Activated B cell treated with CpG ODN at 0.5 μM for 24 hours (primary cell): Measurements from ENCODE around the gene GNS. TPM values are rescaled to one million over a fixed set of nuclear protein-coding genes. Genes with fewer than 3 reads are reported as not detected.
A peak's percentile ranks its signal among the peaks of the same experiment; 100 is the strongest.

Source experiments
- ATAC-seq: fragments of 200-7000 bp; cut with Tn5 transposase; one replicate; pipeline ENCODE4 v1.10.0; 2021; ENCODE audit warnings: low read depth, mild to moderate bottlenecking, moderate library complexity
- CTCF ChIA-PET: fragments of 350-600 bp; sonication (Branson Sonifier 250); formaldehyde crosslinking; loops from one replicate; lab custom pipeline; 2021; ENCODE audit warnings: antibody characterized with exemption; lab: Charles Lee
- POLR2A ChIA-PET: fragments of 350-600 bp; sonication (Branson Sonifier 250); formaldehyde crosslinking; loops from one replicate; lab custom pipeline; 2021; ENCODE audit warnings: antibody characterized with exemption; lab: Charles Lee
- DNase-seq: peaks from one replicate; pipeline ENCODE4 v3.0.0; 2022
- H3K27ac Mint-ChIP-seq: one replicate; pipeline ENCODE4 v1.8.0; 2020; ENCODE audit warnings: mixed read lengths
- H3K27me3 Mint-ChIP-seq: one replicate; pipeline ENCODE4 v1.8.0; 2021; ENCODE audit warnings: mixed read lengths
- H3K36me3 Mint-ChIP-seq: one replicate; pipeline ENCODE4 v1.8.0; 2021; ENCODE audit warnings: low read depth, mixed read lengths
- H3K4me1 Mint-ChIP-seq: one replicate; pipeline ENCODE4 v1.8.0; 2021; ENCODE audit warnings: mixed read lengths
- H3K4me3 Mint-ChIP-seq: one replicate; pipeline ENCODE4 v1.8.0; 2020; ENCODE audit warnings: mild to moderate bottlenecking, mixed read lengths
- H3K9me3 Mint-ChIP-seq: one replicate; pipeline ENCODE4 v1.8.0; 2020; ENCODE audit warnings: mixed read lengths
- intact Hi-C: fragments of 100-400 bp; cut with micrococcal nuclease; formaldehyde crosslinking; loops from one replicate; pipeline ENCODE4 v1.15.1; 2024
- total RNA-seq: library from RNA; stranded (reverse); gene quantifications from 2 replicates; pipeline ENCODE4 v1.2.3, GENCODE V29; 2022
- TF ChIP-seq, protein P1 (sequence below): fragments of 200-600 bp; IDR thresholded peaks from one replicate; pipeline ENCODE4 v1.8.0; 2022; ENCODE audit warnings: antibody characterized with exemption, mild to moderate bottlenecking

The GNS gene
- total RNA-seq, 1 donor from 2014 or later = 16.3 TPM

DNA sequence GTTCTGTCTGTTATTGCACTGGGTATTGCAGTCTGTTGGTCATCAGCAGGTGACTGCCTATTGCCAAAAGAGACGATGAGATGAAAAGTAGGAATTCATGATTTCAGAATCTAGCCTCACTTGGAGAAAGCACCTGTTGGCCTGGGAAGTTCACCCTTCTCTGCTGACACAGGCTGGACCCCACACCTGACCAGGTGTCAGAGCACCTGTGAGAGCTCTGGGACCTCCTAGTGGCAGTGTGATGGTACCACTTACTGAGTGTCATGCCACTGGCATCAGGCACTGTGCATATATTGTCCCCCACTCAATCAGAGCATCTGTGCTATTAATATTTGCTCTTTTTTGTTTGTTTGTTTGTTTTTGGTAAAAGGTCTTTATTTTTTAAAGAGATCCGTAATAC, 81.0 kb downstream of the GNS start:
- Mint-ChIP-seq H3K27me3 (no peaks in the 10 kb centered on the region), H3K36me3 (peaks cover 9% of the 10 kb centered on the region), H3K9me3 (no peaks in the 10 kb centered on the region), H3K27ac (no peak overlapping the region), H3K4me1 (peaks cover 95% of the 10 kb centered on the region), H3K4me3 (no peak overlapping the region)
- intact Hi-C loops = loop anchor here (1.0 to 2.0 kb wide), 2 partner anchors 19 to 68 kb away; partner anchors contain the start of gene RASSF3
- DNase-seq (no peak), ATAC-seq (no peak)
- POLR2A ChIA-PET = interaction anchor here (1.7 to 6.1 kb wide), 2 partner anchors 8 to 68 kb away, joined by 4 to 37 read pairs; partner anchors contain the start of gene RASSF3
- CTCF ChIA-PET = interaction anchor here (1.4 to 2.8 kb wide), 3 partner anchors 9 to 129 kb away, joined by 4 to 10 read pairs (median 8); partner anchors contain the start of gene RASSF3
- TF ChIP-seq, protein P1, sequence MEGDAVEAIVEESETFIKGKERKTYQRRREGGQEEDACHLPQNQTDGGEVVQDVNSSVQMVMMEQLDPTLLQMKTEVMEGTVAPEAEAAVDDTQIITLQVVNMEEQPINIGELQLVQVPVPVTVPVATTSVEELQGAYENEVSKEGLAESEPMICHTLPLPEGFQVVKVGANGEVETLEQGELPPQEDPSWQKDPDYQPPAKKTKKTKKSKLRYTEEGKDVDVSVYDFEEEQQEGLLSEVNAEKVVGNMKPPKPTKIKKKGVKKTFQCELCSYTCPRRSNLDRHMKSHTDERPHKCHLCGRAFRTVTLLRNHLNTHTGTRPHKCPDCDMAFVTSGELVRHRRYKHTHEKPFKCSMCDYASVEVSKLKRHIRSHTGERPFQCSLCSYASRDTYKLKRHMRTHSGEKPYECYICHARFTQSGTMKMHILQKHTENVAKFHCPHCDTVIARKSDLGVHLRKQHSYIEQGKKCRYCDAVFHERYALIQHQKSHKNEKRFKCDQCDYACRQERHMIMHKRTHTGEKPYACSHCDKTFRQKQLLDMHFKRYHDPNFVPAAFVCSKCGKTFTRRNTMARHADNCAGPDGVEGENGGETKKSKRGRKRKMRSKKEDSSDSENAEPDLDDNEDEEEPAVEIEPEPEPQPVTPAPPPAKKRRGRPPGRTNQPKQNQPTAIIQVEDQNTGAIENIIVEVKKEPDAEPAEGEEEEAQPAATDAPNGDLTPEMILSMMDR = no peak

DNA sequence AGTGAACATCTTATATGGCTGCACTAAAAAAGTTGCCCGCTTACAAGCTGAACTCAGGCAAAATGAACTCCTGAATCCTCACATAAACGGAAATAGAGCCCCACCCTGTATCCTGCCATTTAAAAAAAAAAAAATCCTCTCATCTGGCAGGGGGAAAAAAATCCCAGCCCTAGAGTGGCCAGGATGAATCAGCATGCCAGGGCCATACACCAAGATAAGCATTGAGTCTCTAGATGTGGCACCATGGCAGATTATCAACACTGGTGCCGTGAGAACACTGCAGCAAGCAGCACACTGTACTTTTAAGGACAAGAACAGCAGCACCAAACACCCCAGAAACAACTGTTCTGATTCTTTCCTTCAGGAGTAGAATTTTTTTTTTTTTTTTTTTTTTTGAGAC, 83.4 kb downstream of the GNS start:
- H3K27ac Mint-ChIP-seq = peak overlapping the region; percentile 41
- no peaks in the 10 kb centered on the region for H3K9me3 Mint-ChIP-seq
- no peaks in the 10 kb centered on the region for H3K27me3 Mint-ChIP-seq
- POLR2A ChIA-PET = interaction anchor here (0.8 kb wide), 1 partner anchor 62 kb away, joined by 5 read pairs; no protein-coding TSS in a partner anchor
- H3K4me3 Mint-ChIP-seq = peak overlapping the region; percentile 19
- H3K4me1 Mint-ChIP-seq = peaks cover 96% of the 10 kb centered on the region
- H3K36me3 Mint-ChIP-seq = peaks cover 16% of the 10 kb centered on the region
- TF ChIP-seq, protein P1 = no peak
- DNase-seq = no peak
- CTCF ChIA-PET = interaction anchor here (1.6 kb wide), 1 partner anchor 22 kb away, joined by 8 read pairs; no protein-coding TSS in a partner anchor
- no peak for ATAC-seq
- intact Hi-C loops = no loop called here

DNA sequence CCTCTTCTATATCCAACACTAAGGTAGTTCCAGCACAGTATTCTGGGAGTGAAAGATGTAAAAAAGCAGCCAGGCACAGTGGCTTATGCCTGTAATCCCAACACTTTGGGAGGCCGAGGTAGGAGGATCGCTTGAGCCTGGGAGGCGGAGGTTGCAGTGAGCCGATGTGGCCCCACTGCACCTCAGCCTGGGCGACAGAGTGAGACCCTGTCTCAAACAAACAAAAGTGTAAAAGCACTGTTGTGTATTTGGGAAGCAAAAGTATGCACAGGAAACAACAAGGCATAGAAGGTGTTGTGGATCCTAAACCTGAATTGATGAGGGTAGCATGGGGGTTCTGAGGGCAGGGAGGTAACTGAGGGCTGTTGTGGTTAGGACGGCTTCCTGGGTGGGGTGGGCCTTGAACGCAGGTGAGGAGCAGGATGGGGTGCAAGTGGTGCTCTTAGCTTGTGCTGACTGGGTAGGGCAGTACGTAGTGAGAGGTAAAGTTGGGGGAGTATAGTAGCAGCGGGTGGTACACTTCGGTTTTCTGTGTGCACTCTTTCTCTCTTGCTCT, 84.8 kb downstream of the GNS start:
- POLR2A ChIA-PET = interaction anchor here (0.7 to 1.1 kb wide), 3 partner anchors 34 to 63 kb away, joined by 3 to 4 read pairs (median 3); no protein-coding TSS in a partner anchor

DNA sequence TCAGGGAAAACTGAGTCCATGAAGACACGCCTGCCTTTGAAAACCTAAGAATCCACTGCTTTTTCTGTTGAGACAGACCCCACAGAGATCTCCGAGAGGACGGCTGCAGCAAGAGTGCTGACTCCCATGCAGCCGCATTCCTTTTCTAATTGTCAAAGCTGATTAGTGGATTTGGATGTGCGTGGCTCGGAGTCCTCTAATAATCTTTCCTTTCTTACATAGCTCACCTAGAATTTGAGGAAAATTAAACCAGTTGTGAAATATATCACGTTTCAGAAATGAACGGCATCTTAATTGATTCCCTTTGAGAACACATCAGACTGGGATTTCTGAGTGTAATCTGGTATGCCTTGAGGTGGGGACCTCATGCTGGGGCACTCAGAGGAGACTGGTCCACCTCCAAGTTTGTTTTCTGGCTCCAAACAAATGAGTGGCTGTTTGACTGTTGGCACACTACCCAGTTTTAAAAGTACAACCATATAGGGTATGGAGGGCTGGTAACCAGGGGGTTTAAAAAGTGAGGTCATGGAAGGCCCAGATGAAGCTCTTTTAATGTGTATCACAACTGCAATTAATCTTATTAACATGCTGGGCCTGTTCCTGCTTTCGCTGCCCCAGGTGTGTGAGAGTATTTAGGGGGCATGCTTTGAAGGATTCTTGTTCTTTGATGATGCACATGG, 85.6 kb downstream of the GNS start:
- peak overlapping the region; percentile 71 for H3K27ac Mint-ChIP-seq
- peaks cover 11% of the 10 kb centered on the region for H3K36me3 Mint-ChIP-seq
- no peaks in the 10 kb centered on the region for H3K27me3 Mint-ChIP-seq
- intact Hi-C loops = no loop called here
- H3K4me3 Mint-ChIP-seq = peak overlapping the region; percentile 32
- ChIA-PET POLR2A (interaction anchor here (0.5 to 1.1 kb wide), 4 partner anchors 33 to 63 kb away, joined by 3 to 4 read pairs (median 4); no protein-coding TSS in a partner anchor), CTCF (interaction anchor here (1.7 kb wide), 1 partner anchor 10 kb away, joined by 4 read pairs; no protein-coding TSS in a partner anchor)
- DNase-seq (no peak), ATAC-seq (no peak)
- no peaks in the 10 kb centered on the region for H3K9me3 Mint-ChIP-seq
- peaks cover 96% of the 10 kb centered on the region for H3K4me1 Mint-ChIP-seq
- TF ChIP-seq, protein P1 = no peak

More for the DNA sequence above, 84.8 kb downstream of the GNS start:
- TF ChIP-seq, protein P1 = no peak
- ATAC-seq (no peak), DNase-seq (no peak)
- CTCF ChIA-PET = interaction anchor here (1.7 kb wide), 1 partner anchor 9 kb away, joined by 4 read pairs; no protein-coding TSS in a partner anchor
- H3K4me1 Mint-ChIP-seq = peaks cover 96% of the 10 kb centered on the region
- H3K9me3 Mint-ChIP-seq = no peaks in the 10 kb centered on the region
- intact Hi-C loops = no loop called here
- peak overlapping the region; percentile 60 for H3K4me3 Mint-ChIP-seq
- H3K36me3 Mint-ChIP-seq = peaks cover 11% of the 10 kb centered on the region
- H3K27ac Mint-ChIP-seq = peak overlapping the region; percentile 71
- no peaks in the 10 kb centered on the region for H3K27me3 Mint-ChIP-seq

DNA sequence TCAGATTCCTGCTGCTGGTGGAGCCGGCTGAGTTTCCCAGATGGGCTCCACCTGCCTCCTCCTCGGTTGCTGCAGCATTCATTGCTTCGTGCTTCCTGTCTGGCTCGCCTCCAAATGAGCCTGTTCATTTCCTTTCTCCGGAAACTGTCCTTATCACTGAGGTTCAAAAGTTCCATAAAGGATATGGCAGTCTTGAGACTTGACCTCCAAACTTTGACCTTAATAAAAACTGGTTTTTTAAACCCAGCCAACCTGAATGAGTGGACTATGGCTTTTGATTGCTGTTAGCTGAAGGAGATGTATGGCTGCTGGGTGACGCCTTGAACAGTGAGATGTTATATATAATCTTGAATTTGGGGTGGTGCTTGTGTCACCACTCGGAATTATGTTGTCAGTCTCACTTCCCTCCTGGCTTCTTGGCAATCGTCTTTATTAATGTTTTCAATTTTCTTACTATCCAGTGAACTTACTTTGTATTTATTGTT, 86.2 kb downstream of the GNS start:
- peaks cover 11% of the 10 kb centered on the region for H3K36me3 Mint-ChIP-seq
- H3K27me3 Mint-ChIP-seq = no peaks in the 10 kb centered on the region
- ChIA-PET CTCF (no interaction called here), POLR2A (interaction anchor here (0.5 to 1.4 kb wide), 2 partner anchors 53 to 62 kb away, joined by 3 to 4 read pairs; no protein-coding TSS in a partner anchor)
- peak overlapping the region; percentile 48 for H3K4me3 Mint-ChIP-seq
- peak overlapping the region; percentile 71 for H3K27ac Mint-ChIP-seq
- no peaks in the 10 kb centered on the region for H3K9me3 Mint-ChIP-seq
- DNase-seq (no peak), ATAC-seq (no peak)
- H3K4me1 Mint-ChIP-seq = peaks cover 96% of the 10 kb centered on the region
- TF ChIP-seq, protein P1 = no peak
- intact Hi-C loops = no loop called here
